Fibroblast of lung (primary cell): ENCODE measurements around the gene GOLGA3.

Source experiments
- CTCF ChIP-seq, 2 donors: IDR thresholded peaks in 1 of 2; conservative IDR thresholded peaks in 1 of 2; 1 replicate in 1 of 2; 2 replicates in 1 of 2; pipeline ENCODE4 v1.5.1; 2011 to 2012; ENCODE audit warnings: low read length in 2 of 2, control low read depth in 1 of 2, inconsistent platforms in 1 of 2, low read depth in 1 of 2, mild to moderate bottlenecking in 1 of 2
- EZH2 ChIP-seq: IDR thresholded peaks from 2 replicates; pipeline ENCODE4 v1.5.1; 2012; ENCODE audit warnings: low read length, control low read depth, mild to moderate bottlenecking; ENCODE audit errors: missing control alignments

DNA sequence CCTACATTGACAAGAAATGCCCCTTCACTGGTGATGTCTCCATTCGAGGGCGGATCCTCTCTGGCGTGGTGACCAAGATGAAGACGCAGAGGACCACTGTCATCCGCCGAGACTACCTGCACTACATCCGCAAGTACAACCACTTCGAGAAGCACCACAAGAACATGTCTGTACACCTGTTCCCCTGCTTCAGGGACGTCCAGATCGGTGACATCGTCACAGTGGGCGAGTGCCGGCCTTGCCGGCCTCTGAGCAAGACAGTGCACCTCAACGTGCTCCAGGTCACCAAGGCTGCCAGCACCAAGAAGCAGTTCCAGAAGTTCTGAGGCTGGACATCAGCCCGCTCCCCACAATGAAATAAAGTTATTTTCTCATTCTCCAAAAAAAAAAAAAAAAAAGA lies 2.8 kb downstream of the GOLGA3 start:
- TF ChIP-seq CTCF (conservative IDR thresholded peaks at IDR 0.05 in 1 of 2, IDR thresholded peaks at IDR 0.05 in 1 of 2; ENCODE audit: low read depth in 1 of 2, low read length in 2 of 2) (no peak), EZH2 (no peak)
